Neuronal stem cell (in vitro differentiated cells): ENCODE results near the gene RNF208.

Source experiments
- DNase-seq: peaks from one replicate; pipeline ENCODE4 v3.0.0-alpha.2; 2013; ENCODE audit warnings: low spot score
- H2AFZ ChIP-seq: one replicate; pipeline ENCODE4 v1.6.1; 2013; ENCODE audit warnings: mild to moderate bottlenecking, low read length, inconsistent platforms
- H2AK5ac ChIP-seq: 2 replicates; pipeline ENCODE4 v1.6.1; 2013; ENCODE audit warnings: low read depth, mild to moderate bottlenecking, inconsistent platforms, low read length, moderate library complexity, mixed read lengths
- H2BK120ac ChIP-seq: 2 replicates; pipeline ENCODE4 v1.6.1; 2013; ENCODE audit warnings: low read depth, mild to moderate bottlenecking, inconsistent platforms, low read length, moderate library complexity, mixed read lengths
- H2BK12ac ChIP-seq: one replicate; pipeline ENCODE4 v1.6.1; 2013; ENCODE audit warnings: low read length, inconsistent platforms
- H2BK15ac ChIP-seq: 2 replicates; pipeline ENCODE4 v1.6.1; 2013; ENCODE audit warnings: mild to moderate bottlenecking, low read length, inconsistent platforms, mixed read lengths
- H2BK5ac ChIP-seq: one replicate; pipeline ENCODE4 v1.6.1; 2013; ENCODE audit warnings: inconsistent platforms, mild to moderate bottlenecking, low read length, moderate library complexity
- H3K14ac ChIP-seq: one replicate; pipeline ENCODE4 v1.6.1; 2013; ENCODE audit warnings: low read length, inconsistent platforms
- H3K18ac ChIP-seq: 2 replicates; pipeline ENCODE4 v1.6.1; 2013; ENCODE audit warnings: low read length, inconsistent platforms
- H3K23ac ChIP-seq: 2 replicates; pipeline ENCODE4 v1.6.1; 2013; ENCODE audit warnings: low read depth, mild to moderate bottlenecking, mixed read lengths, low read length, inconsistent platforms; ENCODE audit not compliant: poor library complexity
- H3K27ac ChIP-seq: replicated peaks from 3 replicates; pipeline ENCODE4 v1.5.1; 2013; ENCODE audit warnings: low read length, inconsistent platforms
- H3K27me3 ChIP-seq, 3 experiments: 2 replicates each; pipeline ENCODE4 v1.6.1; 2013; ENCODE audit warnings: low read length in 3 of 3, mild to moderate bottlenecking in 2 of 3, inconsistent platforms in 1 of 3, low read depth in 1 of 3, mixed read lengths in 1 of 3, moderate library complexity in 1 of 3; ENCODE audit not compliant: control insufficient read depth in 3 of 3, insufficient read depth in 3 of 3
- H3K36me3 ChIP-seq, 2 donors: replicated peaks in 1 of 2; 2 replicates each; pipeline ENCODE4 v1.6.1; 2013; ENCODE audit warnings: low read length in 2 of 2; ENCODE audit not compliant: control insufficient read depth in 2 of 2, insufficient read depth in 2 of 2
- H3K4ac ChIP-seq: 2 replicates; pipeline ENCODE4 v1.6.1; 2013; ENCODE audit warnings: inconsistent platforms, mild to moderate bottlenecking, low read length, moderate library complexity
- H3K4me1 ChIP-seq, 2 donors: 1 replicate in 1 of 2; 2 replicates in 1 of 2; pipeline ENCODE4 v1.6.1; 2013; ENCODE audit warnings: low read length in 2 of 2, low read depth in 1 of 2; ENCODE audit not compliant: control insufficient read depth in 2 of 2, insufficient read depth in 1 of 2
- H3K4me2 ChIP-seq: one replicate; pipeline ENCODE4 v1.6.1; 2013; ENCODE audit warnings: mild to moderate bottlenecking, low read length, inconsistent platforms; ENCODE audit not compliant: insufficient read depth, poor library complexity, severe bottlenecking
- H3K4me3 ChIP-seq, 2 donors: 2 replicates each; pipeline ENCODE4 v1.5.1; 2013; ENCODE audit warnings: low read length in 2 of 2, mild to moderate bottlenecking in 2 of 2, inconsistent platforms in 1 of 2, moderate library complexity in 1 of 2
- H3K79me1 ChIP-seq: one replicate; pipeline ENCODE4 v1.6.1; 2013; ENCODE audit warnings: low read depth, mild to moderate bottlenecking, inconsistent platforms, low read length, moderate library complexity
- H3K9ac ChIP-seq: one replicate; pipeline ENCODE4 v1.6.1; 2013; ENCODE audit warnings: mild to moderate bottlenecking, low read depth, low read length, inconsistent platforms; ENCODE audit not compliant: poor library complexity
- H3K9me3 ChIP-seq, 2 donors: replicated peaks in 1 of 2; 2 replicates each; pipeline versions ENCODE3 to v1.6.1; 2013; ENCODE audit warnings: low read length in 2 of 2, mild to moderate bottlenecking in 2 of 2, inconsistent platforms in 1 of 2, low read depth in 1 of 2, mixed read lengths in 1 of 2, moderate library complexity in 1 of 2; ENCODE audit not compliant: control insufficient read depth in 2 of 2, insufficient read depth in 1 of 2
- H4K8ac ChIP-seq: one replicate; pipeline ENCODE4 v1.6.1; 2013; ENCODE audit warnings: low read depth, mild to moderate bottlenecking, inconsistent platforms, low read length, moderate library complexity
- H4K91ac ChIP-seq: one replicate; pipeline ENCODE4 v1.6.1; 2013; ENCODE audit warnings: low read length, low read depth, mild to moderate bottlenecking, inconsistent platforms; ENCODE audit not compliant: poor library complexity
- WGBS, 2 donors: extraction: QIAGEN DNeasy Blood & Tissue Kit; methylation state at CpG; one replicate each; pipeline ENCODE4 v1.1.7; 2013; ENCODE audit warnings: missing lambda C conversion rate in 2 of 2, mixed read lengths in 1 of 2; ENCODE audit not compliant: insufficient read length in 2 of 2, insufficient replicate concordance in 1 of 2; ENCODE audit errors: extremely low coverage in 2 of 2; 5-methylcytosine and 5-hydroxymethylcytosine counted together

The RNF208 gene

GRCh38 chr9:137230705-137231371, 8.8 kb upstream of the RNF208 start, which contains the start of gene SLC34A3:
TSS of gene SLC34A3 (plus strand) at chr9:137230901. CDS start at chr9:137231703, 802 bp downstream.
- peaks cover 0 to 8% of the 10 kb centered on the region in 2 donors for H3K4me1 ChIP-seq
- H4K8ac ChIP-seq, result no peak within 1 kb of the TSS
- H3K36me3 ChIP-seq, result no peaks in the 10 kb centered on the region
- H3K4ac ChIP-seq, result no peak within 1 kb of the TSS
- no peak within 1 kb of the TSS for H3K4me3 ChIP-seq
- H2BK15ac ChIP-seq, result no peak within 1 kb of the TSS
- no peak within 1 kb of the TSS for H3K27ac ChIP-seq
- H3K4me2 ChIP-seq, result peak within 1 kb of the TSS; percentile 18
- no peak within 1 kb of the TSS for H2BK12ac ChIP-seq
- H2AK5ac ChIP-seq, result peak within 1 kb of the TSS; percentile 93
- WGBS, 2 donors, result no CpG with 5 or more reads among the region's 14 CpGs
- peak within 1 kb of the TSS; percentile 64 for H3K18ac ChIP-seq
- peak within 1 kb of the TSS; percentile 87 for H2BK5ac ChIP-seq
- peaks cover under 1% of the 10 kb centered on the region for H3K79me1 ChIP-seq
- peaks cover 0 to 7% (median 0%) of the 10 kb centered on the region in 3 experiments for H3K27me3 ChIP-seq
- no peak within 1 kb of the TSS for H3K14ac ChIP-seq
- H2BK120ac ChIP-seq, result no peak within 1 kb of the TSS
- peak within 1 kb of the TSS; percentile 44 for H3K9ac ChIP-seq
- no peak within 1 kb of the TSS for H4K91ac ChIP-seq
- peak within 1 kb of the TSS; percentile 32 for H2AFZ ChIP-seq
- no peak for DNase-seq
- H3K23ac ChIP-seq, result no peak within 1 kb of the TSS
- H3K9me3 ChIP-seq, result no peaks in the 10 kb centered on the region

- H4K8ac ChIP-seq, result no peak overlapping the region
- H3K79me1 ChIP-seq, result no peaks in the 10 kb centered on the region
- no peak overlapping the region for H4K91ac ChIP-seq
- H2AFZ ChIP-seq, result peak overlapping the region; percentile 32
- peak overlapping the region; percentile 93 for H2AK5ac ChIP-seq
- H3K4me1 ChIP-seq, result peaks cover 0 to 9% of the 10 kb centered on the region in 2 donors
- H3K9ac ChIP-seq, result peak overlapping the region; percentile 44
- no CpG with 5 or more reads among the region's 31 CpGs for WGBS, 2 donors
- no peak for DNase-seq
- no peak overlapping the region for H3K4ac ChIP-seq
- H2BK15ac ChIP-seq, result no peak overlapping the region
- no peaks in the 10 kb centered on the region for H3K9me3 ChIP-seq
- H3K27me3 ChIP-seq, result peaks cover 0 to 7% (median 0%) of the 10 kb centered on the region in 3 experiments
- H3K27ac ChIP-seq, result no peak overlapping the region
- no peak overlapping the region for H3K23ac ChIP-seq
- H3K14ac ChIP-seq, result no peak overlapping the region
- no peak overlapping the region for H2BK120ac ChIP-seq
- no peaks in the 10 kb centered on the region for H3K36me3 ChIP-seq
- peak overlapping the region; percentile 87 for H2BK5ac ChIP-seq
- no peak overlapping the region for H2BK12ac ChIP-seq
- H3K18ac ChIP-seq, result peak overlapping the region; percentile 38
- peak overlapping the region; percentile 18 for H3K4me2 ChIP-seq
- H3K4me3 ChIP-seq, result no peak overlapping the region
These were observed 8.1 kb upstream of the RNF208 start for GRCh38 chr9:137229903-137230704.

- WGBS, 2 donors, result no CpG with 5 or more reads among the region's 27 CpGs
- DNase-seq, result no peak
- H3K36me3 ChIP-seq, result no peaks in the 10 kb centered on the region
- H3K9ac ChIP-seq, result peak overlapping the region; percentile 21
- H3K14ac ChIP-seq, result no peak overlapping the region
- peaks cover 0 to 7% (median 0%) of the 10 kb centered on the region in 3 experiments for H3K27me3 ChIP-seq
- peak overlapping the region in 1 of 2 donors; percentile 21 for H3K4me3 ChIP-seq
- H2BK5ac ChIP-seq, result no peak overlapping the region
- no peak overlapping the region for H4K91ac ChIP-seq
- H2AK5ac ChIP-seq, result no peak overlapping the region
- no peak overlapping the region for H2BK120ac ChIP-seq
- H3K23ac ChIP-seq, result peak overlapping the region; percentile 93
- H2AFZ ChIP-seq, result peak overlapping the region; percentile 32
- H3K9me3 ChIP-seq, result no peaks in the 10 kb centered on the region
- H3K27ac ChIP-seq, result no peak overlapping the region
- H3K4me1 ChIP-seq, result peaks cover 0 to 9% of the 10 kb centered on the region in 2 donors
- no peak overlapping the region for H4K8ac ChIP-seq
- H3K4me2 ChIP-seq, result peak overlapping the region; percentile 11
- peak overlapping the region; percentile 38 for H3K18ac ChIP-seq
- H3K4ac ChIP-seq, result peak overlapping the region; percentile 23
- H3K79me1 ChIP-seq, result no peaks in the 10 kb centered on the region
- H2BK12ac ChIP-seq, result no peak overlapping the region
- no peak overlapping the region for H2BK15ac ChIP-seq
These were observed 7.2 kb upstream of the RNF208 start for GRCh38 chr9:137228968-137229896.
